Naive B cell (primary cell): Measurements from ENCODE around the gene EXT2. TPM values are rescaled to one million over a fixed set of nuclear protein-coding genes. Genes with fewer than 3 reads are reported as not detected.

ENCODE experiments used
- ATAC-seq, 2 donors: fragments of 150-1000 bp; cut with Tn5 transposase; 2 replicates each; pipeline ENCODE4 v1.10.0; 2021; ENCODE audit warnings: low read depth in 2 of 2, mild to moderate bottlenecking in 2 of 2, moderate library complexity in 2 of 2
- DNase-seq: peaks from one replicate; pipeline ENCODE4 v3.0.0; 2022
- H3K27ac Mint-ChIP-seq, 6 donors: one replicate each; pipeline ENCODE4 v1.8.0; 2020 to 2022; ENCODE audit warnings: mild to moderate bottlenecking in 6 of 6, mixed read lengths in 6 of 6, moderate library complexity in 5 of 6, inconsistent platforms in 2 of 6
- H3K27me3 Mint-ChIP-seq, 3 donors: one replicate each; pipeline ENCODE4 v1.8.0; 2021 to 2022; ENCODE audit warnings: mixed read lengths in 3 of 3, mild to moderate bottlenecking in 1 of 3
- H3K36me3 Mint-ChIP-seq, 2 donors: one replicate each; pipeline ENCODE4 v1.8.0; 2020 to 2022; ENCODE audit warnings: mixed read lengths in 2 of 2, inconsistent platforms in 1 of 2, mild to moderate bottlenecking in 1 of 2
- H3K4me1 Mint-ChIP-seq, 3 donors: one replicate each; pipeline ENCODE4 v1.8.0; 2020 to 2022; ENCODE audit warnings: mixed read lengths in 3 of 3, inconsistent platforms in 1 of 3, mild to moderate bottlenecking in 1 of 3, moderate library complexity in 1 of 3
- H3K4me3 Mint-ChIP-seq, 8 donors: one replicate each; pipeline ENCODE4 v1.8.0; 2020 to 2022; ENCODE audit warnings: mild to moderate bottlenecking in 8 of 8, mixed read lengths in 8 of 8, moderate library complexity in 8 of 8, inconsistent platforms in 2 of 8
- H3K9me3 Mint-ChIP-seq, 7 donors: one replicate each; pipeline ENCODE4 v1.8.0; 2020 to 2022; ENCODE audit warnings: mixed read lengths in 7 of 7, mild to moderate bottlenecking in 5 of 7, inconsistent platforms in 2 of 7, moderate library complexity in 1 of 7
- polyA plus RNA-seq, 6 donors: library from polyadenylated mRNA; unstranded; fragments of 300-500 nt; fragmentation: Illumina TruSeq; gene quantifications; one replicate each; pipeline ENCODE4 v1.2.3, GENCODE V29; 2021; ENCODE audit warnings: low read depth in 6 of 6

EXT2 gene
- polyA plus RNA-seq, 6 donors from 2014 or later = 26.5 to 34.1 (median 29.7) TPM

DNA sequence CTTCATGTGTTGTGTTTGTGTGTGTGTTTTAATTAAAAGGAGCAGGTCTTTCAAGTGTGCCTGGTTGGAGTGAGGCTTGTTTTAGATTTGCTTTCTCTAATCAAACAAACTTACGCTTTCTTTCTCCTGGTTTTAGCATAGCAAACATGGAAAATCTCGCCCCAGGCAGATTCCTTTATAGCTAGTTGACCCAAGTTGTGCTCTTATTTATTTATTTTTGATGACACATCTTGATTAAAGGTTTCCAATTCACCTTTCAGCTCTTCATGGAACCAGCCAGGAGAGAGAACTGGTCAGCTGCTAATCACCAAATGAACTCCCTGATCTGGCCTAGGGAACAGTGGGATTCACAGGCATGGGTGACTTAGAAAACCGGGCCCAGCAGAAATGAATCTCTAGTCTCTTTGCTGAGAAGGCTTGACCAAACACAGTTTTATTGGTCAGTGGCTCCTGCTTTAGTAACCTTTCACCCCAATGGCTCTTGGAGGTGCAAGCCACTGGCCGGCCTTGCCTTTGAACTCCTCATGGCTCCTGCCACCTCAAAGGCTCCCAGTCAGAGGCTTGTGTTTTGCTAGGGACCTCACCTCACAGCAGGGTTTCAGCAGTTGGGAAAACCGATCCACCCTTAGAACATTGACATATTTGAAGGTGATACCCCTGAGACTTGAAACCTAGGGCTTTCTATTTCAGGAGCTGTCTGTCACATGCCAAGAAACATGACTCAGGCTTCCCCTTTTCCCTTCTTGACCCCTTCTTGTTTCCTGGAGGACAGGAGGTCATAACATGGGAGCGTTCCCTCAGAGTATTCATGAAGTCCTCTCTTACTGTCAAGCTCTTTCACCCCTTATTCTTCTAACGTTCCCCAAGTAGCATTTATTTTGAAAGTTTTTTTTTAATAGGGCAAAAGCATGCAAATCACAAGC lies 48.8 kb downstream of the EXT2 start:
- H3K27me3 Mint-ChIP-seq = no peaks in the 10 kb centered on the region
- peaks cover 0 to 4% (median 0%) of the 10 kb centered on the region in 3 donors for H3K4me1 Mint-ChIP-seq
- H3K9me3 Mint-ChIP-seq = peaks cover 0 to 2% (median 0%) of the 10 kb centered on the region in 7 donors
- peaks cover 9 to 28% of the 10 kb centered on the region in 2 donors for H3K36me3 Mint-ChIP-seq
- no peak overlapping the region for H3K4me3 Mint-ChIP-seq
- no peak overlapping the region for H3K27ac Mint-ChIP-seq
- no peak for DNase-seq
- ATAC-seq = no peak

DNA sequence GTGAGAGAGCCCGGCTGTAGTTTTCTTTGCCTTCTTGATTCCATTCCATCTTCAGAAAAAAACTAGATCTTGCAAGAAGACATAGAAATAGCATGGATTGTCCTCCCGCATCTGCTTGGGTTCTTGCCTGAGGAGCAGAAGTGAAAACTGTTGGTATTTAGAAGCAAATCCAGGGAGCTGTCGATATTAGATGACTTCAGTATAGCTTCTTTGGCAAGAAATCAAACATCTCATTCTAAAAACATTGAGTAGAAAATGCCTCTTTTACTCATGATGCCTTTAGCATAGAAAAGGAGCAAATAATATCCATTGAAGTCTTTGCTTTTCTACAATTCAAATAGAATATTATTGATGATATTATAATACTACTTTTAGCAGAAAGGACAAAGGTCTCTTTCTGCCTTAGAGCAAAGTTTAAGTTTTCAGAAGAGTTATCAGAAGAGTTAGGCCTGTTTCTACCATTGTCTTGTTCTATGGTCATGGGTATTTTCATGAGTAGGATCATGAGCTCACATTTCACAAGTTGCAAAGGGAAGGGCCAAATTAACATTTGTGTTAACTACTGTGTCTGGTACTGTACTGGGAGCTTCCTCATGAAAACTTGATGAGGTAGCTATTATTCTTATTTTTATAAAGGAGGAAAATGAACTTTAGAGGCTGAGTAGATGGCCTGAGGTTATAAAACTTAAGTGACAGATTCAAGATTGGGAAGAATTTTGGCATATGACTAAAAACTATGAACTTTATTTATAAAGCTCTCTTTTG lies 49.7 kb downstream of the EXT2 start:
- ATAC-seq = no peak
- Mint-ChIP-seq H3K27me3 (no peaks in the 10 kb centered on the region), H3K36me3 (peaks cover 19 to 37% of the 10 kb centered on the region in 2 donors), H3K27ac (no peak overlapping the region), H3K4me1 (peaks cover 0 to 4% (median 0%) of the 10 kb centered on the region in 3 donors), H3K4me3 (no peak overlapping the region), H3K9me3 (peaks cover 0 to 2% (median 0%) of the 10 kb centered on the region in 7 donors)
- no peak for DNase-seq

DNA sequence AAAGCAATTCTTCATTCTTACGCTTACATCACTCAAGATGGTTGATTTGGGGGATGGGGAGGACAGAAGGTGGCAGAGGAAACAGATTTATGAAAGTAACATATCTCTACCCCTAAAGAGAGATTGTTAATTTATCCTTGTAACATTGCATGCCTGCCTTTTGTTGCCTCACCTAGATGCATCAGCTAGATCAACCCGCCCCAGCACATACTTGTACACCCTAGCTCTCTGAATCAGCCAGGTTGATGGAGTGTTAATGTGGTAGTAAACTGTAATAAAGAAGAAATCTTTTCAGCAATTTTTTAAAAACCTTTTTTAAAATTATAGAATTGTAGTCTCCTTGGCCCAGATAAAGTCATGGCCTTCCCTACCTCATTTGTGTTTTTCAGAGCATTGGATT lies 51.5 kb downstream of the EXT2 start:
- H3K27ac Mint-ChIP-seq = no peak overlapping the region
- ATAC-seq = no peak

DNA sequence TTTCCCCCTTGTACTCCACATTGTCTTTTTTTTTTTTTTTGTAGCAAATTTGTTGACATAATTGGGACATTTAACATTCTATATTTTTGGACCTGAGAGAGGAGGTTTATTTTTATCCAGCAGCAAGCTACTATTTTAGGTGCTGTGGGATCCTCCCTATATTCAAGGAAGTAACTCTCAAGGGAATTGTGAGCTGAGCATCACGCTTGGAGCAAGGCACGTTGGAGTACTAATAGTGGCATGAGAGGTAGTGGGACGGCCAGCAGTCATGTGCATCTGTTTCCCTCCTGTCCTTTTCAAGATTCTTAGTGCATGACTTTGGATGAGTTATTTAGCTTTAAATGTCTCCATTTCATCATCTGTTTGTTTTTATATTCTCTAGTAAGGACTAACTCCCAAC lies 52.3 kb downstream of the EXT2 start:
- no peak overlapping the region for H3K4me3 Mint-ChIP-seq
- no peak overlapping the region for H3K27ac Mint-ChIP-seq
- H3K9me3 Mint-ChIP-seq = peaks cover 0 to 19% (median 6%) of the 10 kb centered on the region in 7 donors
- DNase-seq (no peak), ATAC-seq (no peak)
- H3K36me3 Mint-ChIP-seq = peaks cover 44 to 59% of the 10 kb centered on the region in 2 donors
- H3K4me1 Mint-ChIP-seq = peaks cover 0 to 4% (median 0%) of the 10 kb centered on the region in 3 donors
- H3K27me3 Mint-ChIP-seq = no peaks in the 10 kb centered on the region

More for the DNA sequence above, 51.5 kb downstream of the EXT2 start:
- Mint-ChIP-seq H3K27me3 (no peaks in the 10 kb centered on the region), H3K4me1 (peaks cover 0 to 4% (median 0%) of the 10 kb centered on the region in 3 donors), H3K9me3 (peaks cover 0 to 14% (median 6%) of the 10 kb centered on the region in 7 donors), H3K4me3 (no peak overlapping the region), H3K36me3 (peaks cover 36 to 53% of the 10 kb centered on the region in 2 donors)
- DNase-seq = no peak

DNA sequence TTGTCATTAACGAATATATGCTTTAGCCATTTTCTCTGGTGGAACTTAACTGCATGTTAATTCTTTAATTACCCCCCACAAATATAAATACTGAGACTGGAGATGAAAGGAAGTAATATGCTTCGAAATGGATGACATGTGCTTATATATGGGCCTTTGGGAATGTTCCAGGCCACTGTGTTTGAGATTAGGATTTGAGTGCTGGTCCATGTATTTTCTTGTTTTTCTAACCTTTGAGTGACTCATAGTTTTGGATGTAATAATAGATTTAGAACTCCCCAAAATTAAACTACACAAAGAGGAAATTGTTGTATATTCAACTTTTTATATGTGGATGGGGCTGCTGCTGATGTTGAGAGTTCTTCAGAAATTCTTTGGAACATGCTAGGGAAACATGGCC lies 54.2 kb downstream of the EXT2 start:
- no peak for ATAC-seq
- no peak overlapping the region for H3K4me3 Mint-ChIP-seq

DNA sequence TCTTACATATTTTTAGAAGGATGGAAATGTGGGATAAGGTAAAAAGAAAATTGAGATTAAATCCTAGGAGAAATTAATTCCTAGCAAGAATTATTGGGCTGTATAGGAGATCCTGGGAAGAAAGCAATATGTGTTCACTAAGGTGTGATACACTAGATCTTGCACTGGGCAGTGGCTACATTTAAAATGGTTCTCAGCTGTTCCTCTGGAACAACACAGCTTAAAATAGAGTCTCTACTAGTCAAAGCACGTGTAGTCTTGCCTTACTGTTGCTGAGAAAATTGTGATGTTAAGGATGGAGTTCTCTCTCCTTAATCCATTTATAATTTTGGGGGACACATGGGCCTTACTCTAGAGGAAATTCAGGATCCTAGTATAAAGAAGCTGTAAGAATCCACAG lies 54.9 kb downstream of the EXT2 start:
- H3K4me3 Mint-ChIP-seq = no peak overlapping the region
- H3K27ac Mint-ChIP-seq = no peak overlapping the region
- H3K36me3 Mint-ChIP-seq = peaks cover 60 to 63% of the 10 kb centered on the region in 2 donors

More for the DNA sequence above, 54.2 kb downstream of the EXT2 start:
- no peaks in the 10 kb centered on the region for H3K27me3 Mint-ChIP-seq
- H3K27ac Mint-ChIP-seq = peak overlapping the region in 2 of 6 donors; percentile 2 to 64
- H3K36me3 Mint-ChIP-seq = peaks cover 56 to 64% of the 10 kb centered on the region in 2 donors
- H3K4me1 Mint-ChIP-seq = peaks cover 0 to 4% (median 0%) of the 10 kb centered on the region in 3 donors
- H3K9me3 Mint-ChIP-seq = peaks cover 4 to 29% (median 6%) of the 10 kb centered on the region in 7 donors
- DNase-seq = no peak

DNA sequence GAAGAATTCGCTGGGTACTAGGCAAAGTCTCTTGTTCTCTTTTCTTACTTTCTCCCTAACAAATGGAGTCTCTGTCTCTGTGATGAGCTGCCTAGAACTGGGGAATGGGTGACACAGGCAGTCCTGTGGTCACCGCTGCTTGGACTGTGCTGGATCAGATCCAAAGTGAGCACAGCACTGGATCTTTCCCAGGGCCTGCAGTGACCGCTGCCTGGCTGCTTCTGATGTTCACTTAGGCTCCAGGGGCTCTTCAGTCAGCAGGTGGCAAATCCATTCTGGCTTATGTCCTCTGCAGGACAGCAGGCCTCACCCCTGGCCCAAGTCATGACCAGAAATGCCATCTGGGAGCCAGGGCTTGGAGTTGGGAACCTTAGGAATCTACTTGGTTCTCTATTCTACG lies 61.5 kb downstream of the EXT2 start:
- Mint-ChIP-seq H3K27ac (no peak overlapping the region), H3K27me3 (no peaks in the 10 kb centered on the region), H3K4me1 (peaks cover 18 to 34% (median 25%) of the 10 kb centered on the region in 3 donors), H3K4me3 (peak overlapping the region in 1 of 8 donors; percentile 8), H3K36me3 (peaks cover 44 to 52% of the 10 kb centered on the region in 2 donors), H3K9me3 (peaks cover 0 to 14% (median 4%) of the 10 kb centered on the region in 7 donors)
- no peak for ATAC-seq
- DNase-seq = no peak

More for the DNA sequence above, 54.9 kb downstream of the EXT2 start:
- no peak for DNase-seq
- H3K27me3 Mint-ChIP-seq = no peaks in the 10 kb centered on the region
- ATAC-seq = no peak
- H3K9me3 Mint-ChIP-seq = peaks cover 4 to 29% (median 6%) of the 10 kb centered on the region in 7 donors
- peaks cover 0 to 4% (median 0%) of the 10 kb centered on the region in 3 donors for H3K4me1 Mint-ChIP-seq

DNA sequence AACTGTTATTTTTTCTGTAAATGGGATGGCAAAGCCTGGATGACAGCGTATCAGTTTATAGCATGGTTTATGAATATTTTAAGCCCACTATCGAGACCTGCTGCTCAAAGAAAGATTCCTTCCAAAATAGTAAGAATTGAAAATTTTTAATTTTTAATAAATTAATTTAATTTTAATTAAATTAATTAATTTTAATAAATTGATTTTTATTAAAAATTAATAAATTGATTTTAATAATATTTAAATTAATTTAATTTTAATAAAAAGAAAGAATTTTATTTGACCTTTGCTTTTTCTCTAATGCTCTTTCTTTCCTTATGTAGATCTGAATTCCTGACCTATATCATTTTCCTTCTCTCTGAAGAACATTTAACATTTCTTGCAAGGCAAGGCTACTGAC lies 62.9 kb downstream of the EXT2 start:
- H3K4me3 Mint-ChIP-seq = no peak overlapping the region
- peaks cover 34 to 41% of the 10 kb centered on the region in 2 donors for H3K36me3 Mint-ChIP-seq
- peaks cover 0 to 7% (median under 1%) of the 10 kb centered on the region in 7 donors for H3K9me3 Mint-ChIP-seq
- ATAC-seq (no peak), DNase-seq (no peak)
- no peaks in the 10 kb centered on the region for H3K27me3 Mint-ChIP-seq
- peak overlapping the region in 1 of 6 donors; percentile 4 for H3K27ac Mint-ChIP-seq
- H3K4me1 Mint-ChIP-seq = peaks cover 18 to 34% (median 25%) of the 10 kb centered on the region in 3 donors

DNA sequence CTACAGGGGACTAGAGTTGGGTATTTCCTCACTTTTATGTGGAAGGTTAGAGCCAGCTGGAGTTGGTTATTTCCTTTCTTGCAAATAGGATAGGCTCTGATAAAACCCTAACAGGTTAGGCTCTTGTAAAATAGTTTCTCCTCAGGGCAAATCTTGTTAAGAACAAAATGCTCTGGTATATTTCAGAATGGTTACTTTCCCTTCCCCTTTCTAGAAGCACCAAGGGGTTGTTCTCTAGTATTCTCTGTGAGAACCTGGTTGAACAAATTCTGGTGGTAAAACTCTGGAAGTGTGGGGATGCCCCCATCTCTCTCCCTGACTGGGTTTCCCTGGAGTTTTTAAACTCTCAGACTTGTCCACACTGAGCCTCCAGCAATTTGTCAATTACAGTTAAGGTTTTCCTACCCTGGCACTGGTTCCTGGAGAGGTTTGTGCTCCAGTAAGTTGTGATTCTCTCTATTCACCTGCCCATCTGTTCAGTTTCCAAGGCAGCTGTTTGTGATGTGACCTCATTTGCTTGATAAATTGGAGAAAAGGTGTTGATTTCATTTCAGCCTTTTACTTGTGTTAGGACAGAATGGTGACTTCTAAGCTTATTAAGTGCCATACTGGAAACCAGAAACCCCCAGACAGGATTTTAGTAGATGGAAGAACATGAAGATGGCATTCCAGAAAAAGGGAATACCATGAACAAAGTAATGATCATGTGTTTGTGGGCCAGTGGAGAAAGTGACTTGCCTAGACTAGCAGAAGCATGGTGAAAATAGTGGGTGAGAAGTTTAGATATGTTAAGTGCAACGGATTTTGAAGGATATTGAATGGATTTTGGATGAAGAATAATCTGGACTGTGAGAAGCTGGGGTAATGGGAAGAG lies 64.6 kb downstream of the EXT2 start:
- H3K4me1 Mint-ChIP-seq = peaks cover 18 to 34% (median 25%) of the 10 kb centered on the region in 3 donors
- H3K36me3 Mint-ChIP-seq = peaks cover 26 to 29% of the 10 kb centered on the region in 2 donors
- H3K4me3 Mint-ChIP-seq = no peak overlapping the region
- peaks cover 0 to 3% (median 0%) of the 10 kb centered on the region in 7 donors for H3K9me3 Mint-ChIP-seq
- no peak for DNase-seq
- ATAC-seq = peak in 1 of 2 donors; percentile 41
- no peaks in the 10 kb centered on the region for H3K27me3 Mint-ChIP-seq
- H3K27ac Mint-ChIP-seq = peak overlapping the region in 4 of 6 donors; percentile 17 to 70 (median 30)

DNA sequence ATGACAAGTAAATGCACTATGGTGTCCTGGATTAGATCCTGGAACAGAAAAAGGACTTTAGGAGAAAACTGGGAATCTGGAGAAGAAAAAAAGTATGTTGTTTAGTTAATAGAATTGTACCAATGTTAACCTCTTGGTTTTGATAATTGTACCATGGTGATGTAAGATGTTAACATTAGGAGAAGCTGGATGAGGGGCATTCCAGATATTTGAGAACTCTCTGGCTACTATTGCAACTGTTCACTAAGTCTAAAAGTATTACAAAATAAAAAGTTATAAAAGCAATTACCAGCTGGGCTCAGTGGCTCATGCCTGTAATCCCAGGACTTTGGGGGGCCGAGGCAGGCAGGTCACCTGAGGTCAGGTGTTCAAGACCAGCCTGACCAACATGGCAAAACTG lies 66.5 kb downstream of the EXT2 start:
- ATAC-seq = no peak
- Mint-ChIP-seq H3K36me3 (peaks cover 10 to 12% of the 10 kb centered on the region in 2 donors), H3K27ac (peak overlapping the region in 1 of 6 donors; percentile 0), H3K27me3 (no peaks in the 10 kb centered on the region), H3K4me1 (peaks cover 18 to 26% (median 25%) of the 10 kb centered on the region in 3 donors), H3K4me3 (no peak overlapping the region), H3K9me3 (peaks cover 0 to 3% (median 0%) of the 10 kb centered on the region in 7 donors)
- DNase-seq = no peak

DNA sequence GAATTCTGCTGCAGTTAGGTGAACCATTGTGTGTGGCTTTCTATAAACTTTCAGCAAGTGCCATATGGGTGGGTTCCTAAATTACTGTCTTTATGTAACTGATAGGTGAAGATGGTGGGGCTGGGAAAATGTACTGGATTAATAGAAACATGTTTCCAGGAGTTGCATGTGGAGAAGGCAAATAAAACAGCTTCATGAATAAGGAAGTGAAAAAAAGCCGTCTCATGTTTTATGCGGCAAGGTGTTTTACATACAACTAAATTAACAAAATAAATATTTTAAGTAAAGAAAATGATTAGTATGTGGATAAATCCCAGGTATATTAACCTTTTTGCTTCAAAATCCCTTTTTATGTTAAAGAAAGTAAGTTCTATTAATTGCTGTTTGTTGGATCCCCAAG lies 67.2 kb downstream of the EXT2 start:
- no peak overlapping the region for H3K4me3 Mint-ChIP-seq
- peaks cover 18 to 25% (median 24%) of the 10 kb centered on the region in 3 donors for H3K4me1 Mint-ChIP-seq
- ATAC-seq (no peak), DNase-seq (no peak)
- H3K27me3 Mint-ChIP-seq = no peaks in the 10 kb centered on the region
- peaks cover 0 to 2% (median 0%) of the 10 kb centered on the region in 7 donors for H3K9me3 Mint-ChIP-seq
- H3K36me3 Mint-ChIP-seq = peaks cover 9 to 10% of the 10 kb centered on the region in 2 donors
- no peak overlapping the region for H3K27ac Mint-ChIP-seq

DNA sequence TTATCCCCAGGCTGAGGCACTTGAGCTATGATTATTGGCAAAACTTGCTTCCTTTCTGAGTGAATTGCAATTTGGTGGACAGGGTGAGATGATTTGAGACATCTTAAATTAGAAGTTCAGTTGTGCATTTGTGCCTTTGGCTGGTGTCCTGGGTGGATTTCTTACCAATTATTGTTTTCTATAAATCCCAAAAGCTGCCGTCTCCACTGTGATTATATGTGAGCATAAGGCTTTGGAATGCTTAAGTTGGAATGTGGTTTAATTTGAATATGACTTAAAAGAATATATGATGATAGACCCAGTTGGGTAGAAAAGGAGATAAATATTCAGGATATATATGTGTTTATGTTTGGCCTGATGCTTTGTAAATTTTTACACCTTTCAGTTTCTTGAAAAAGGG lies 70.0 kb downstream of the EXT2 start:
- peaks cover 0 to 4% of the 10 kb centered on the region in 2 donors for H3K36me3 Mint-ChIP-seq
- H3K27ac Mint-ChIP-seq = no peak overlapping the region
- no peak overlapping the region for H3K4me3 Mint-ChIP-seq
- DNase-seq (no peak), ATAC-seq (no peak)
- H3K4me1 Mint-ChIP-seq = peaks cover 0 to 6% (median 6%) of the 10 kb centered on the region in 3 donors
- no peaks in the 10 kb centered on the region for H3K27me3 Mint-ChIP-seq
- H3K9me3 Mint-ChIP-seq = no peaks in the 10 kb centered on the region
